Measurements from ENCODE around the gene HENMT1.

HENMT1 gene

GRCh38 chr1:108671143-108671542 lies 10.2 kb upstream of the HENMT1 start (continued):
- TF ChIP-seq ZNF133 (tag by site-specific recombination; IDR thresholded peaks at IDR 0.05) (no peak), ZNF404 (tag by site-specific recombination; IDR thresholded peaks at IDR 0.05) (no peak), ZNF560 (tag by site-specific recombination; IDR thresholded peaks at IDR 0.05; ENCODE audit: borderline replicate concordance) (no peak)

GRCh38 chr1:108670131-108670773 lies 9.4 kb upstream of the HENMT1 start:
- CTCF ChIA-PET = no interaction called here

GRCh38 chr1:108669679-108670078 lies 8.8 kb upstream of the HENMT1 start:
- Histone ChIP-seq H3K9me3 (ENCODE audit: control insufficient read depth, insufficient read depth, low read depth, low read length) (no peaks in the 10 kb centered on the region), H3K4me3 (ENCODE audit: low read depth, low read length) (no peak overlapping the region), H3K27ac (ENCODE audit: extremely low read depth, low read depth, low read length) (no peak overlapping the region), H3K4me1 (ENCODE audit: control insufficient read depth, insufficient read depth, low read length) (no peaks in the 10 kb centered on the region), H3K36me3 (ENCODE audit: control insufficient read depth in 2 of 2, insufficient read depth in 1 of 2, low read length in 2 of 2) (no peaks in the 10 kb centered on the region)
- POLR2A ChIA-PET = no interaction called here
- CTCF ChIA-PET = no interaction called here
- TF ChIP-seq SALL2 (tag by site-specific recombination; IDR thresholded peaks at IDR 0.05; ENCODE audit: borderline replicate concordance) (no peak), ZNF292 (tag by site-specific recombination; IDR thresholded peaks at IDR 0.05; ENCODE audit: borderline replicate concordance, low read depth) (no peak), PRDM10 (tag by site-specific recombination; IDR thresholded peaks at IDR 0.05) (peak; percentile 63)

More at GRCh38 chr1:108670131-108670773, 9.4 kb upstream of the HENMT1 start:
- POLR2A ChIA-PET = no interaction called here
- H3K27ac ChIP-seq (ENCODE audit: extremely low read depth, low read depth, low read length) = no peak overlapping the region
- no peaks in the 10 kb centered on the region for H3K36me3 ChIP-seq (ENCODE audit: control insufficient read depth in 2 of 2, insufficient read depth in 1 of 2, low read length in 2 of 2)
- H3K9me3 ChIP-seq (ENCODE audit: control insufficient read depth, insufficient read depth, low read depth, low read length) = no peaks in the 10 kb centered on the region
- no peaks in the 10 kb centered on the region for H3K4me1 ChIP-seq (ENCODE audit: control insufficient read depth, insufficient read depth, low read length)
- no peak overlapping the region for H3K4me3 ChIP-seq (ENCODE audit: low read depth, low read length)
- no peak for TF ChIP-seq ZNF404 (tag by site-specific recombination; IDR thresholded peaks at IDR 0.05)
- TF ChIP-seq ZNF248 (tag by site-specific recombination; IDR thresholded peaks at IDR 0.05) = no peak
- TF ChIP-seq RBAK (tag by site-specific recombination; IDR thresholded peaks at IDR 0.05) = no peak
- TF ChIP-seq ZNF302 (tag by site-specific recombination; IDR thresholded peaks at IDR 0.05; ENCODE audit: low read depth) = no peak
- TF ChIP-seq ZFP41 (tag by site-specific recombination; IDR thresholded peaks at IDR 0.05; ENCODE audit: borderline replicate concordance) = no peak
- TF ChIP-seq ZNF76 (tag by site-specific recombination; IDR thresholded peaks at IDR 0.05; ENCODE audit: borderline replicate concordance, low read depth) = no peak
- TF ChIP-seq SCRT1 (tag by site-specific recombination; IDR thresholded peaks at IDR 0.05; ENCODE audit: borderline replicate concordance) = no peak
- TF ChIP-seq ZNF335 (tag by site-specific recombination; conservative IDR thresholded peaks at IDR 0.05) = no peak
- no peak for TF ChIP-seq ZNF48 (tag by site-specific recombination; IDR thresholded peaks at IDR 0.05)
- no peak for TF ChIP-seq ZNF138 (tag by site-specific recombination; IDR thresholded peaks at IDR 0.05; ENCODE audit: borderline replicate concordance)
- no peak for TF ChIP-seq ZBTB17 (tag by site-specific recombination; IDR thresholded peaks at IDR 0.05)
- TF ChIP-seq PRDM6 (tag by site-specific recombination; IDR thresholded peaks at IDR 0.05) = no peak
- no peak for TF ChIP-seq GLIS1 (tag by site-specific recombination; IDR thresholded peaks at IDR 0.05)
- no peak for TF ChIP-seq SP7 (tag by site-specific recombination; IDR thresholded peaks at IDR 0.05)
- TF ChIP-seq ZNF707 (tag by site-specific recombination; IDR thresholded peaks at IDR 0.05) = no peak

Data from HEK293 (cell line).